GM12864 (cell line): ENCODE measurements around the gene CCDC9B.

Experiments
- DNase-seq: peaks from one replicate; pipeline ENCODE4 v3.0.0-alpha.2; 2011; ENCODE audit warnings: low read depth
- H3K4me3 ChIP-seq: 2 replicates; pipeline ENCODE4 v1.5.1; 2011; ENCODE audit warnings: mild to moderate bottlenecking, low read depth, low read length, control low read depth
- TF ChIP-seq, protein P1 (sequence below): IDR thresholded peaks from 2 replicates; pipeline ENCODE4 v1.5.1; 2011; ENCODE audit warnings: low read depth, mild to moderate bottlenecking, moderate library complexity, low read length, control low read depth, inconsistent platforms; ENCODE audit errors: missing control alignments

Gene CCDC9B

DNA sequence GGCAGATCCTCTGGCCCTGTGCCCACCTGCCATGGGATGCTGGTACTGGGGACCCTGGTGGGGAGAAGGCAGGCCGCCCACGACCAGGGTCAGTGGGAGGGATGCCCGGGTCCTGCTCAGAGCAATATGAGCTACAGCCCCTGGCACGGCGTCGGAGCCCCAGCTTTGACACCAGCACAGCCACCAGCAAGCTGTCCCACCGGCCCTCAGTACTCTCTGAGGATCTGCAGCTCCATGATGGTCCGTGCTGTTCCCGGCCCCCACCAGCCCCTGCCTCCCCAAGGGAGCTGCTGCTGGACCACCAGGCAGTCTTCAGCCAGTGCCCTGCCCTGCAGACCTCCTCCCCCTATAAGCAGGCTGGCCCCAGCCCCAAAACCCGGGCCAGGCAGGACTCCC, 28.7 kb upstream of the CCDC9B start:
- H3K4me3 ChIP-seq = no peak overlapping the region
- DNase-seq = no peak
- TF ChIP-seq, protein P1, sequence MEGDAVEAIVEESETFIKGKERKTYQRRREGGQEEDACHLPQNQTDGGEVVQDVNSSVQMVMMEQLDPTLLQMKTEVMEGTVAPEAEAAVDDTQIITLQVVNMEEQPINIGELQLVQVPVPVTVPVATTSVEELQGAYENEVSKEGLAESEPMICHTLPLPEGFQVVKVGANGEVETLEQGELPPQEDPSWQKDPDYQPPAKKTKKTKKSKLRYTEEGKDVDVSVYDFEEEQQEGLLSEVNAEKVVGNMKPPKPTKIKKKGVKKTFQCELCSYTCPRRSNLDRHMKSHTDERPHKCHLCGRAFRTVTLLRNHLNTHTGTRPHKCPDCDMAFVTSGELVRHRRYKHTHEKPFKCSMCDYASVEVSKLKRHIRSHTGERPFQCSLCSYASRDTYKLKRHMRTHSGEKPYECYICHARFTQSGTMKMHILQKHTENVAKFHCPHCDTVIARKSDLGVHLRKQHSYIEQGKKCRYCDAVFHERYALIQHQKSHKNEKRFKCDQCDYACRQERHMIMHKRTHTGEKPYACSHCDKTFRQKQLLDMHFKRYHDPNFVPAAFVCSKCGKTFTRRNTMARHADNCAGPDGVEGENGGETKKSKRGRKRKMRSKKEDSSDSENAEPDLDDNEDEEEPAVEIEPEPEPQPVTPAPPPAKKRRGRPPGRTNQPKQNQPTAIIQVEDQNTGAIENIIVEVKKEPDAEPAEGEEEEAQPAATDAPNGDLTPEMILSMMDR = no peak

DNA sequence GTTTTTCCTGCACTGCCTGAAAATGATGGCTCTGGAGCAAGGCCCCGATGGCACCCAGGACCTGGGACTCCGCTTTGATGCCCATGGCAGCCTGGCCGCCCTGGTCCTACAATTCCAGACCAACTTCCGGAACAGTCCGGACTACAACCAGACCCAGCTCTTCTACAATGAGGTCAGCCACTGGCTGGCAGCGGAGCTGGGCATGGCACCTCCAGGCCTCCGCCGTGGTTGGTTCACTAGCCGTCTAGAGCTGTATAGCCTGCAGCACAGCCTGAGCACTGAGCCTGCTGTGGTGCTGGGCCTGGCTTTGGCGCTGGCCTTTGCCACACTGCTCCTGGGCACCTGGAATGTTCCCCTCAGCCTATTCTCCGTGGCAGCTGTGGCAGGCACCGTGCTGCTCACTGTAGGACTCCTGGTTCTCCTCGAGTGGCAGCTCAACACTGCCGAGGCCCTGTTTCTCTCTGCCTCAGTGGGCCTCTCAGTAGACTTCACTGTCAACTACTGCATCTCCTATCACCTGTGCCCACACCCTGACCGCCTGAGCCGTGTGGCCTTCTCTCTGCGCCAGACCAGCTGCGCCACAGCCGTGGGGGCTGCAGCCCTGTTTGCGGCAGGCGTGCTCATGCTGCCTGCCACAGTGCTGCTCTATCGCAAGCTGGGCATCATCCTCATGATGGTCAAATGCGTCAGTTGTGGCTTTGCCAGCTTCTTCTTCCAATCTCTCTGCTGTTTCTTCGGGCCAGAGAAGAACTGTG, 28.2 kb upstream of the CCDC9B start:
- no peak for DNase-seq
- no peak overlapping the region for H3K4me3 ChIP-seq
- TF ChIP-seq, protein P1 = no peak

DNA sequence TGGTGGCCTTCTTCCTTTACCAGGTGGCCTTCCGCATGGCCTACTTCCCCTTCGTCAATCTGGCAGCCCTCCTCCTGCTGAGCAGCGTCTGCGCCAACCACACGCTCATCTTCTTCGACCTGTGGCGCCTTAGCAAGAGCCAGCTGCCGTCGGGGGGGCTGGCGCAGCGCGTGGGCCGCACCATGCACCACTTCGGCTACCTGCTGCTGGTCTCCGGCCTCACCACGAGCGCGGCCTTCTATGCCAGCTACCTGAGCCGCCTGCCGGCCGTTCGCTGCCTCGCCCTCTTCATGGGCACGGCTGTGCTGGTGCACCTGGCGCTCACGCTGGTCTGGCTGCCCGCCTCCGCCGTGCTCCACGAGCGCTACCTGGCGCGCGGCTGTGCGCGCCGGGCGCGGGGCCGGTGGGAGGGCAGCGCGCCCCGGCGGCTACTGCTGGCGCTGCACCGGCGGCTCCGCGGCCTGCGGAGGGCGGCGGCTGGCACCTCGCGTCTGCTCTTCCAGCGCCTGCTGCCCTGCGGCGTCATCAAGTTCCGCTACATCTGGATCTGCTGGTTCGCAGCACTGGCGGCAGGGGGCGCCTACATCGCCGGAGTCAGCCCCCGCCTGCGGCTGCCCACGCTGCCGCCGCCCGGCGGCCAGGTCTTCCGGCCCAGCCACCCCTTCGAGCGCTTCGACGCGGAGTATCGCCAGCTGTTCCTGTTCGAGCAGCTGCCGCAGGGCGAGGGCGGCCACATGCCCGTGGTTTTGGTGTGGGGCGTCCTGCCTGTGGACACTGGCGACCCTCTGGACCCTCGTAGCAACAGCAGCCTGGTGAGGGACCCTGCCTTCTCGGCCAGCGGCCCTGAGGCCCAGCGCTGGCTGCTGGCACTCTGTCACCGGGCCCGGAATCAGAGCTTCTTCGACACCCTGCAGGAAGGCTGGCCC, 27.2 kb upstream of the CCDC9B start:
- DNase-seq = peak; percentile 57
- TF ChIP-seq, protein P1 = peak; percentile 78
- peak overlapping the region; percentile 49 for H3K4me3 ChIP-seq

DNA sequence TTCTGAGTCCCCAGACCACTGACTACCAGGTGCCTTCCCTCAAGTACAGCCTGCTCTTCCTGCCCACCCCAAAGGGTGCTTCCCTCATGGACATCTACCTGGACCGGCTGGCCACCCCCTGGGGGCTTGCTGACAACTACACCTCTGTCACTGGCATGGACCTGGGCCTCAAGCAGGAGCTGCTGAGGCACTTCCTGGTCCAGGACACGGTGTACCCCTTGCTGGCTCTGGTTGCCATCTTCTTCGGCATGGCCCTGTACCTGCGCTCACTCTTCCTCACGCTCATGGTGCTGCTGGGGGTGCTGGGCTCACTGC, 26.6 kb upstream of the CCDC9B start:
- TF ChIP-seq, protein P1 = no peak
- peak overlapping the region; percentile 49 for H3K4me3 ChIP-seq
- no peak for DNase-seq

DNA sequence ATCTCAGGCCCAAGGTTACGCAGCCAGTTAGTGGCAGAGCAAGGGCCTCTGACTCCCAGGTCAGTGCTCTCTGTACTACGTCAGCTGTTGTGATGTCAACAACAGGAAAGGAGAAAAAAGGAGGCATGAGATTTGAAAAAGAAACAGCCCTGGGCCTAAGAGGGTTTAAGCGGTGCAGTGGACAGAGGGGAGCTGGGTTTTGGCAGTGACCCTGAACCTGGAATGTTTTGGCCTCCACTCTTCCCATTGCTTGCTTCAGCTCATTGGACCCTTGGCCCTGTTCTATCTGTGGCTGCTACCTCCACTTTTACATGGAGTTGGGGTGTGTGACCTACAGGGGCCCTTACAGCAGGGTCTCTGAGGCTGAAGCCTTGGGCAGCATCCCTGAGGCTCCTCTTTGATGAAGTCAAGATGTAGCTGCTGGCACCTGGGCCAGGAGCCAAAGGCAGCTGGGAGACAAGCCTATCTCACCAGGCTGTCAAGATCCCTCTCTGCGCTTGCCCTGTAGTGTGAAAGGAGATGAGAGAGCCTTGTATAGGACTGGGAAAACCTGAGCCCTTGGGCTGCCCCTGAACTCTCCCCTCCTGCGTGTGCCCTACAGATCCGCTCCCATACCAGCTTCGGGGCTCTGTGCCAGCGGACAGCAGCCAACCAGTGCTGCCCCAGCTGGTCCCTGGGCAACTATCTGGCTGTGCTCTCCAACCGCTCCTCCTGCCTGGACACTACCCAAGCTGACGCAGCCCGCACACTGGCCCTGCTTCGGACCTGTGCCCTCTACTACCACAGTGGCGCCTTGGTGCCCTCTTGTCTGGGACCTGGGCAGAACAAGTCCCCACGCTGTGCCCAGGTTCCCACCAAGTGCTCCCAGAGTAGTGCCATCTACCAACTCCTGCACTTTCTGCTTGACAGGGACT, 26.0 kb upstream of the CCDC9B start:
- TF ChIP-seq, protein P1 = no peak
- H3K4me3 ChIP-seq = no peak overlapping the region
- no peak for DNase-seq

DNA sequence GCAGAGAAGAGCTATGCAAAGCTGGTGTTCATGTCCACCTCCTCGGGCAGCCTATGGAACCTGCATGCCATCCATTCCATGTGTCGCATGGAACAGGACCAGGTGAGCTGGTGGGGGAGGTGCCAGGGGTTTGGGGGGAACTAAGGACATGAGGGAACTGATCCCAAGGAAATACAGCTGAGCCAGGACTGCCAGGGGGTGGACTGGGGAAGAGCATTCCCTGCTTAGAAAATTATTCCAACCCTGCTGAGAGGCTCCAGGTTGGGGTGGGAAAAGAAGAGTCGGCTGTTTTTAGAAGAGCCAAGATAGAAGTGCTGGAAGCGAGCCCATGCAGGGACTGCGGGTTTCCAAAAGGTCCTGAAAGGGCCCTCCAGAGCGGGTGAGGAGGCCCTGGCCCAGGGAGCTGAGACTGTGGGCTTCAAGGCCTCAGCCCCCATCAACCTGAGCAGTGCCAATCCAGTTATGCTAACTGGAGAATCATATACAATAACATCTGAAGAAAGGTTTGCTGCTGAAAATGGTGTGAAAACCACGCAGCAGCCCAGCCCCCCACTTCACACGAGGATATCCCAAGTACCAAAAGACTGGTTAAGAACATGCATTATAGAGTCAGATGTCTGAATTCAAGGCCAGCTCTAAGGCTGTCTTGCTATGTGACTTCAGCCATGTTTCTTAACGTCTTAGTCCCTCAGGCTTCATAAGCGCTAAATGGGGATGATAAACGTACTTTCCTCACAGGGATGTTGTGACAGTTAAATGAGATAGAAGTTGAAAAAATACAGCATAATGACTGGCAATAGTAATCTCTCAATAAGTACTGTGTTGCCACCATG, 25.1 kb upstream of the CCDC9B start:
- TF ChIP-seq, protein P1 = no peak
- no peak overlapping the region for H3K4me3 ChIP-seq
- DNase-seq = no peak
